ENCODE data around the gene HACD2. TPM values are rescaled to one million over a fixed set of nuclear protein-coding genes. Genes with fewer than 3 reads are reported as not detected.

The HACD2 gene
- total RNA-seq, 1 donor from 2014 or later = 13.9 TPM

DNA sequence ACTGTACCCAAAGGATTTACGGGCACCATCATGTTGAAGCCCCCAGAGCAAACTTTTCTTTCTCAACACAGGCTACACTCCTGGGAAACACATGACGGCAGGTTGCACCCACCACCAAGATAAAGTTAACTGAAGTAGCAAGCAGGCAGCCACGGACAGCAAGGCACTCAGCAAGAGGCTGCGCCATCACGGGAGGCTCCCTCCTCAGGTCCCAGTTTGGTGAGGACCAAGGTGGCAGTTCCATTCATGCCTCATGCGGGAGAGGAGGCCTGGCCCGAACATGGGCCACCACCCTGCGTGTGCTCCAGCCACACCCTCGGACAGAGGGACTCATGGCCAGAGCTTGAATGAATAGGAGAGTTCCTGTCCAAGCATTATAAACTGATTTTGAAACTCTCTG lies 142.7 kb downstream of the HACD2 start:
- Mint-ChIP-seq H3K4me1 (ENCODE audit: unreplicated experiment) (peaks cover 20% of the 10 kb centered on the region), H3K27me3 (ENCODE audit: unreplicated experiment) (peaks cover 13% of the 10 kb centered on the region), H3K9me3 (ENCODE audit: unreplicated experiment) (no peaks in the 10 kb centered on the region), H3K4me3 (ENCODE audit: unreplicated experiment) (no peak overlapping the region), H3K27ac (ENCODE audit: unreplicated experiment) (no peak overlapping the region), H3K36me3 (ENCODE audit: low read depth, unreplicated experiment) (peaks cover 4% of the 10 kb centered on the region)
- TF ChIP-seq, protein P1, sequence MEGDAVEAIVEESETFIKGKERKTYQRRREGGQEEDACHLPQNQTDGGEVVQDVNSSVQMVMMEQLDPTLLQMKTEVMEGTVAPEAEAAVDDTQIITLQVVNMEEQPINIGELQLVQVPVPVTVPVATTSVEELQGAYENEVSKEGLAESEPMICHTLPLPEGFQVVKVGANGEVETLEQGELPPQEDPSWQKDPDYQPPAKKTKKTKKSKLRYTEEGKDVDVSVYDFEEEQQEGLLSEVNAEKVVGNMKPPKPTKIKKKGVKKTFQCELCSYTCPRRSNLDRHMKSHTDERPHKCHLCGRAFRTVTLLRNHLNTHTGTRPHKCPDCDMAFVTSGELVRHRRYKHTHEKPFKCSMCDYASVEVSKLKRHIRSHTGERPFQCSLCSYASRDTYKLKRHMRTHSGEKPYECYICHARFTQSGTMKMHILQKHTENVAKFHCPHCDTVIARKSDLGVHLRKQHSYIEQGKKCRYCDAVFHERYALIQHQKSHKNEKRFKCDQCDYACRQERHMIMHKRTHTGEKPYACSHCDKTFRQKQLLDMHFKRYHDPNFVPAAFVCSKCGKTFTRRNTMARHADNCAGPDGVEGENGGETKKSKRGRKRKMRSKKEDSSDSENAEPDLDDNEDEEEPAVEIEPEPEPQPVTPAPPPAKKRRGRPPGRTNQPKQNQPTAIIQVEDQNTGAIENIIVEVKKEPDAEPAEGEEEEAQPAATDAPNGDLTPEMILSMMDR (IDR thresholded peaks at IDR 0.05; ENCODE audit: unreplicated experiment) = no peak
- no peak for DNase-seq (ENCODE audit: low spot score)

Other genes starting within 250 kb of the HACD2 start
- 1.0 TPM for gene ADCY5, start 136.0 kb downstream of the HACD2 start, total RNA-seq (ENCODE audit: unreplicated experiment)

Measured in endothelial cell (in vitro differentiated cells).